NCI-H1694 treated with DMSO at 0.1 percent for 48 hours (cell line): ENCODE measurements around the gene ARHGEF17.

Experiments used
- DNase-seq: peaks from one replicate; lab custom pipeline; 2025; lab: John Stamatoyannopoulos, UW

ARHGEF17 gene

DNA sequence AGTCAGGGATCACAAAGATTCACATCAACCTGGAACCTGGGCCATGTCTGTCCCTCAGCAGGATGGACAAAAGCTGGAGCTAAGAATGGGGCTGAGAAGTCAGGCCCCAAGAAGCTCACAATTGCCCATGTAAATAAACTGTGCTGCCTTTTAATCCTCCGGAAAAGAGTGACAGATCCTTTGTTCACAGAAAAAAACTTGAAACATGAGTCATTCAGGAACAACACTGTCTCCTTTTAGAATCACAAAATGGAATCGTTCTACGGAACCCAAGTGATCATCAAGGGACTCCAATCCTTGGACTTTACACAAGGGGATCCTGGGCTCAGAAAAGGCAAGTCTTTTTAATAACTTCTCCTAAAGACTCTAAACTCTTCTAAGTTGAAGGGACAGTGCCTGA lies 104.2 kb downstream of the ARHGEF17 start:
- no peak for DNase-seq

DNA sequence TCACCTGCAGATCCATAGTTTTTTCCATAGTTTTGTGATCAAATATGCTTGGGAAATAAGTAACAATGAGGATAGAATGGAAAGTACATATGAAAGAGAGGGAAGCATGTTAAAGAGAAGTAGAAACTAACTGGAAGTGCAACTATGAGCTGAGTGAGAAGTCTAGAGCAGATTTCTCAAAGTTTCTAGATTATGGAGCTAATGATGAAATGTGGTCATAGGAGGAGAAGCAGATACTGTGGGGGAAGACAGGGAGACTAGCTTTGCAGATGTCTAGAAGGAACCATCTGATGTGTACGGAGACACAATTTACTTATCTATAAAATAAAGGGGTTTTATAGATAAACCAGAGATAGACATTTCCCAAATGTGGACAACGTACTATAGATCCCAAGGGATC lies 105.2 kb downstream of the ARHGEF17 start:
- no peak for DNase-seq

DNA sequence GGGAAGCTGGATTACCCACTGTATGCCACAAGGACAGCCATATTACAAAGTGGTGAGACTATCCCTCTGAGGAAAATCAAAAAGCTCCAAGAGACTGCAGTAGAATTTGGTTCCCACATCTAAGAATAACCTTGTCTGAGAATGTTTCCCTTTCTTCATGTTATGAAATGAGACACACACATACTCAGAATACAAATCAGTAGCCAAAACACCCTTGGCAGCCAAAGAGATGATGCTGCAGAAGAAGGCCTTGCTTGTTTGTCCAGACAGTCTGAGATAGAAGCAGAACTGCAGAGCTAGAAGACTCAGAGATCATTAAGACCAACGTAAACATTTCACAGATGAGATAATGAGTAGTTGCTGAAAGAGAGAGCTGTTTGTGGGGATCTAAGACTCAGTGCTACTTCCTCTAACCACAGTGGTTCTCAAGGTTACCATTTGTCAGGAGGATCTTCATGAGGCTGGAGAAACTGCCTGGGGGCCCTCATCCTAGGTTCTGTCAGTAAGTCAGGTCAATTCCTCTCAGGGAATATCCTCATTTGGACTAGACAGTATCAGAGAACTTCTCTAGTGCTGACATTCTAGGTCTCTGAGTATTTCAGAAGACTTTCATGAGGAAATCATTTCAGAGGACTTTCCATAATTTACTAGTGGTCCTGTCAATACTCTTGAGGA lies 107.0 kb downstream of the ARHGEF17 start:
- no peak for DNase-seq

DNA sequence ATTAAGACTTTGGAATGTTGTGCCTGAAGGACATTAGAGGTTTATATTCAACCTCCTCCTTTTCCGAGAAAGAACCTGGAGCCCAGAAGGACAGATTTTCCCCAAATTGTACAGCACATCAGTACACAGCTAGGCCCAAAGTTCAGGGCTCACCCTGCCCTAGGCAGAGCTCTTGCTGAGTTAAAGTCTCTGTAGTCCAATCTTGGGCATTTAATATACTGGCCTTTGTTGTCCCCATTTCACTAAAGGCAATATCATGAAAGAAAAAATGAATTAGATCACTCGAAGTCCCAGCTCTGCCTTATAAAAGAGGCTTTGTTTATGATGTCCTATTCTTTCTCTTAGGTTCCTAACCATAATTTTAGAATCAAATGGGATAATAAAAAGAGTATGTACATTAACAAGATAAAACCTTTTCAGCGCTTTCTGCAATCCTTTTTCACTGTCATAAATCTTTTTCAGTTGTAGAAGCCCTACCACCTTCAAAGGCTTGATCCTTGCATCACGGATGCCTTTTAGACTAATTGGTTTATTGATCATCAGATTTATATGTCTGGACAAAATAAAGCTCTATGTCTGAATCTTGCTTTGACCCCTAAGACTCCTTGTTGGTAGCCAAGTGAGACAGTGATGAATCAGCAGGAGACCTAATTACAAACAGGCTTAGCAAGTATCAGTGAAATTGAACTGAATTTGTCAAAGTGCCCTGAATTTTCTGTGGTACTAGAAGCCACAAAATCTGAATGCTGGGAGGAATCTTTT lies 108.0 kb downstream of the ARHGEF17 start:
- DNase-seq, result no peak

DNA sequence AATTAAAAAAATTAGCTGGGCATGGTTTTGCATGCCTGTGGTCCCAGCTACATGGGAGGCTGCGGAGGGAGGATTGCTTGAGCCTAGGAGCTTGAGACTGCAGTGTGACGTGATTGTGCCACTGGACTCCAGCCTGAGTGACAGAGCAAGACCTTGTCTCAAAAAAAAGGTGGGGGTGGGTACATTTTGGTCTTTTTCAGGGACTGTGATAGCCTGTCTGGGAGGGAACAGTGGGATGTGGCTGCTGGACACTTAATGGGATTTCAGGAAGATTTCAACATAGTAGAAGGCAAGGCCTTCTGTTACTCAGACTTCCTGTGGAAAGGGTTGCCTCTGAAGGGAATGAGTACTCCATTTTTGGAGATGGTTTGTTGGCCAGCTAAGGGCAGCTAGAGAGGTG lies 108.7 kb downstream of the ARHGEF17 start:
- DNase-seq, result no peak
